M059J (cell line): ENCODE results near the gene GRK3. TPM values are rescaled to one million over a fixed set of nuclear protein-coding genes. Genes with fewer than 3 reads are reported as not detected.

ENCODE experiments used
- DNase-seq: peaks from one replicate; pipeline ENCODE4 v3.0.0-alpha.2; 2012; ENCODE audit warnings: low read depth
- total RNA-seq: library from RNA; depleted of rRNA; stranded (reverse); fragments of >200 nt; shearing (Covaris generic); gene quantifications from 2 replicates; pipeline ENCODE4 v1.2.3, GENCODE V29; 2014

The GRK3 gene
- total RNA-seq, 1 experiment from 2014 or later: 4.6 TPM

- DNase-seq: no peak
These were observed 99.2 kb downstream of the GRK3 start for GRCh38 chr22:25663654-25664053.

- no peak for DNase-seq
These were observed 101.8 kb downstream of the GRK3 start for GRCh38 chr22:25666308-25666707.

GRCh38 chr22:25668437-25668836 is 104.0 kb downstream of the GRK3 start:
- peak; percentile 9 for DNase-seq

GRCh38 chr22:25669253-25670069 is 105.0 kb downstream of the GRK3 start:
- DNase-seq: no peak

GRCh38 chr22:25670070-25670461 is 105.6 kb downstream of the GRK3 start:
- DNase-seq: no peak

- no peak for DNase-seq
These were observed 108.0 kb downstream of the GRK3 start for GRCh38 chr22:25672289-25673084.

- DNase-seq: no peak
These were observed 109.2 kb downstream of the GRK3 start for GRCh38 chr22:25673713-25674112.

- no peak for DNase-seq
These were observed 113.2 kb downstream of the GRK3 start for GRCh38 chr22:25677631-25678030.

GRCh38 chr22:25680051-25680450 is 115.6 kb downstream of the GRK3 start:
- no peak for DNase-seq

GRCh38 chr22:25680956-25681355 is 116.5 kb downstream of the GRK3 start:
- no peak for DNase-seq

GRCh38 chr22:25682109-25682508 is 117.6 kb downstream of the GRK3 start:
- DNase-seq: no peak

- DNase-seq: no peak
These were observed 124.2 kb downstream of the GRK3 start for GRCh38 chr22:25688627-25689026.

GRCh38 chr22:25689631-25690030 is 125.2 kb downstream of the GRK3 start:
- no peak for DNase-seq

GRCh38 chr22:25690798-25691197 is 126.3 kb downstream of the GRK3 start:
- no peak for DNase-seq

GRCh38 chr22:25692397-25693267 is 128.2 kb downstream of the GRK3 start:
- no peak for DNase-seq

GRCh38 chr22:25693268-25693565 is 128.7 kb downstream of the GRK3 start:
- DNase-seq: no peak

GRCh38 chr22:25694196-25694907 is 129.9 kb downstream of the GRK3 start:
- no peak for DNase-seq

GRCh38 chr22:25695146-25695545 is 130.7 kb downstream of the GRK3 start:
- DNase-seq: no peak

GRCh38 chr22:25696763-25697162 is 132.3 kb downstream of the GRK3 start:
- DNase-seq: no peak

GRCh38 chr22:25697181-25697664 is 132.7 kb downstream of the GRK3 start:
- no peak for DNase-seq

GRCh38 chr22:25697978-25698377 is 133.5 kb downstream of the GRK3 start:
- no peak for DNase-seq
